ENCODE measurements around the gene GRK5.

GRK5 gene

GRCh38 chr10:119340893-119341458, 133.6 kb downstream of the GRK5 start:
- ChIA-PET CTCF (no interaction called here), POLR2A (no interaction called here)
- DNase-seq (ENCODE audit: extremely low spot score), result no peak
- TF ChIP-seq FOXA1 (IDR thresholded peaks at IDR 0.05), result no peak
- TF ChIP-seq FOXK2 (IDR thresholded peaks at IDR 0.05), result no peak
- TF ChIP-seq SUZ12 (IDR thresholded peaks at IDR 0.05), result no peak
- TF ChIP-seq LEF1 (IDR thresholded peaks at IDR 0.05; ENCODE audit: borderline replicate concordance), result no peak
- no peak for TF ChIP-seq BHLHE40 (IDR thresholded peaks at IDR 0.05; ENCODE audit: borderline replicate concordance)
- TF ChIP-seq TARDBP (IDR thresholded peaks at IDR 0.05), result no peak
- no peak for TF ChIP-seq SP1 (IDR thresholded peaks at IDR 0.05)
- no peak for TF ChIP-seq HDGF (IDR thresholded peaks at IDR 0.05; ENCODE audit: borderline replicate concordance)
- TF ChIP-seq PKNOX1 (IDR thresholded peaks at IDR 0.05), result no peak
- no peak for TF ChIP-seq ARNT (IDR thresholded peaks at IDR 0.05)
- TF ChIP-seq CTBP1 (IDR thresholded peaks at IDR 0.05; ENCODE audit: borderline replicate concordance), result no peak
- no peak for TF ChIP-seq ELF4 (IDR thresholded peaks at IDR 0.05)
- TF ChIP-seq FOXM1 (IDR thresholded peaks at IDR 0.05; ENCODE audit: borderline replicate concordance), result no peak
- no peak for TF ChIP-seq L3MBTL2 (conservative IDR thresholded peaks at IDR 0.05)
- no peak for TF ChIP-seq ZNF384 (IDR thresholded peaks at IDR 0.05)
- no peak for TF ChIP-seq NFRKB (IDR thresholded peaks at IDR 0.05)

GRCh38 chr10:119341459-119342301, 134.3 kb downstream of the GRK5 start:
- TF ChIP-seq CTBP1 (IDR thresholded peaks at IDR 0.05; ENCODE audit: borderline replicate concordance) (no peak), ELF4 (IDR thresholded peaks at IDR 0.05) (no peak), ZNF384 (IDR thresholded peaks at IDR 0.05) (no peak), BHLHE40 (IDR thresholded peaks at IDR 0.05; ENCODE audit: borderline replicate concordance) (no peak), HDGF (IDR thresholded peaks at IDR 0.05; ENCODE audit: borderline replicate concordance) (no peak), ARNT (IDR thresholded peaks at IDR 0.05) (no peak), L3MBTL2 (conservative IDR thresholded peaks at IDR 0.05) (no peak), TARDBP (IDR thresholded peaks at IDR 0.05) (no peak), FOXM1 (IDR thresholded peaks at IDR 0.05; ENCODE audit: borderline replicate concordance) (no peak), NFRKB (IDR thresholded peaks at IDR 0.05) (no peak)
- ChIA-PET CTCF (no interaction called here), POLR2A (no interaction called here)
- DNase-seq (ENCODE audit: extremely low spot score), result no peak

GRCh38 chr10:119342335-119342734, 135.0 kb downstream of the GRK5 start:
- ChIA-PET POLR2A (no interaction called here), CTCF (no interaction called here)
- TF ChIP-seq SP1 (IDR thresholded peaks at IDR 0.05) (no peak), FOXM1 (IDR thresholded peaks at IDR 0.05; ENCODE audit: borderline replicate concordance) (no peak)
- no peak for DNase-seq (ENCODE audit: extremely low spot score)

GRCh38 chr10:119343011-119343601, 135.7 kb downstream of the GRK5 start:
- no peak for TF ChIP-seq TARDBP (IDR thresholded peaks at IDR 0.05)
- TF ChIP-seq FOXM1 (IDR thresholded peaks at IDR 0.05; ENCODE audit: borderline replicate concordance), result no peak
- TF ChIP-seq NFRKB (IDR thresholded peaks at IDR 0.05), result no peak
- no peak for TF ChIP-seq PKNOX1 (IDR thresholded peaks at IDR 0.05)
- no peak for TF ChIP-seq FOXK2 (IDR thresholded peaks at IDR 0.05)
- no peak for TF ChIP-seq L3MBTL2 (conservative IDR thresholded peaks at IDR 0.05)
- TF ChIP-seq SUZ12 (IDR thresholded peaks at IDR 0.05), result no peak
- TF ChIP-seq ZNF384 (IDR thresholded peaks at IDR 0.05), result no peak
- TF ChIP-seq ARNT (IDR thresholded peaks at IDR 0.05), result no peak
- TF ChIP-seq ELF4 (IDR thresholded peaks at IDR 0.05), result no peak
- no peak for TF ChIP-seq BHLHE40 (IDR thresholded peaks at IDR 0.05; ENCODE audit: borderline replicate concordance)
- TF ChIP-seq SP1 (IDR thresholded peaks at IDR 0.05), result no peak
- no peak for TF ChIP-seq CTBP1 (IDR thresholded peaks at IDR 0.05; ENCODE audit: borderline replicate concordance)
- CTCF ChIA-PET, result no interaction called here
- POLR2A ChIA-PET, result no interaction called here
- no peak for DNase-seq (ENCODE audit: extremely low spot score)

- TF ChIP-seq HDGF (IDR thresholded peaks at IDR 0.05; ENCODE audit: borderline replicate concordance) (no peak), ZNF384 (IDR thresholded peaks at IDR 0.05) (no peak), ARNT (IDR thresholded peaks at IDR 0.05) (no peak), BHLHE40 (IDR thresholded peaks at IDR 0.05; ENCODE audit: borderline replicate concordance) (no peak), SUZ12 (IDR thresholded peaks at IDR 0.05) (no peak), CTBP1 (IDR thresholded peaks at IDR 0.05; ENCODE audit: borderline replicate concordance) (no peak), LEF1 (IDR thresholded peaks at IDR 0.05; ENCODE audit: borderline replicate concordance) (no peak), NFRKB (IDR thresholded peaks at IDR 0.05) (no peak), FOXA1 (IDR thresholded peaks at IDR 0.05) (no peak), L3MBTL2 (conservative IDR thresholded peaks at IDR 0.05) (no peak), SP1 (IDR thresholded peaks at IDR 0.05) (no peak), FOXK2 (IDR thresholded peaks at IDR 0.05) (no peak), TARDBP (IDR thresholded peaks at IDR 0.05) (no peak), PKNOX1 (IDR thresholded peaks at IDR 0.05) (no peak), ELF4 (IDR thresholded peaks at IDR 0.05) (no peak), FOXM1 (IDR thresholded peaks at IDR 0.05; ENCODE audit: borderline replicate concordance) (no peak)
- ChIA-PET CTCF (no interaction called here), POLR2A (no interaction called here)
- no peak for DNase-seq (ENCODE audit: extremely low spot score)
Observed at GRCh38 chr10:119344381-119344780, 137.0 kb downstream of the GRK5 start.

Measured in HEK293T (cell line).